Head of caudate nucleus (tissue), 42 donors: ENCODE data around the gene ATP8B3.
"Not testable (repeated sequence)": the region's sequence is repeated elsewhere in the genome, so short reads cannot be mapped to it uniquely, and the experiment has no call there.

Experiments used
- DNase-seq, 42 donors: peaks; one replicate each; pipeline versions ENCODE4 v3.0.0 to v3.0.0-alpha.2; 2020 to 2021; ENCODE audit warnings: mixed read lengths in 7 of 42
- intact Hi-C: fragments of 100-400 bp; cut with DNase I; formaldehyde crosslinking; loops from one replicate; pipeline ENCODE4 v1.15.0; 2022

Gene ATP8B3

GRCh38 chr19:1807695-1808394 is 4.2 kb downstream of the ATP8B3 start:
- intact Hi-C loops: no loop called here

GRCh38 chr19:1807030-1807694 is 4.9 kb downstream of the ATP8B3 start:
- intact Hi-C loops: no loop called here
- DNase-seq: no peak

More at GRCh38 chr19:1807695-1808394, 4.2 kb downstream of the ATP8B3 start:
- DNase-seq: no peak

DNA sequence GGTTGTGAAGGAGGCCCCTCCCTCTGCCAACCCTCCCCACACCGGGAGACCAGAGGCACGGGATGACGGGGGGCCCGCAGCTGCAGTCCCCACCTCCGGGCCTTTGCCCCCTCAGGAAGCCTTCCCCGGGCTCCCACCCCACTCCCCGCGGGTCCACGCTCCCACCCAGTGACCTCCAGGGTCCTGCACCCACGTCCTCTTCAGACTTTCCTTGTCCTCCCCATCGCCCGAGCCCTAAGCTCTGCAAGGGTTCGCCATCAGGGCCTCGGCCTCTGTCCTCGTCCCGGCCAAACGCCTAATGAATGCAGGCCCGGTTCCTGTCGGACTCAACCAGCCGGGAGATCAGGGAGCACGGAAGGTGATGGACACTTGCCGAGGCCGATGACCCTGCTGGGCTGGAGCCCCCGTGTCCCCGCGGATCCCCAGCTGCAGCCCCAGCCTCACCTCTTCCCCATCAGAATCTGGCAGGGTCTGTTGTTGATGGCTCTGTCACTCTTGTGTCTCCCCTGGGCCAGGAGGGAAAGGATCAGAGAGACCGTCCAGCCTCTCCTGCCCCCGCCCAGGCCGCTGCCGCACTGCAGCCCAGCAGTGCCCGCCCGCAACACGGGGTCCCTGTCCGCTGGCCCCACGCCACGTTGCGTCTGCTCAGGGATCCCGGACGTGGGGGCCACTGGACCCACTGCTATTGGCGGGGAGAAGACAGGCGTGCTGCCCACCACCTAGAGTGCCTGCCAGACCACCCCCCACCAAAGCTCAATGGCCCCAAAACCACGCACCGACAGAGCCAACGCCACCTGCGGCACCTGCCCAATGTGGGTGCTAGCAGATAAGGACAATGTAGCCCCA is 5.7 kb downstream of the ATP8B3 start:
- intact Hi-C loops: no loop called here
- DNase-seq: no peak

- no peak for DNase-seq
- intact Hi-C loops: no loop called here
Observed at GRCh38 chr19:1805401-1806183, 6.5 kb downstream of the ATP8B3 start.

GRCh38 chr19:1804858-1805257 is 7.2 kb downstream of the ATP8B3 start:
- intact Hi-C loops: no loop called here
- DNase-seq: no peak

DNA sequence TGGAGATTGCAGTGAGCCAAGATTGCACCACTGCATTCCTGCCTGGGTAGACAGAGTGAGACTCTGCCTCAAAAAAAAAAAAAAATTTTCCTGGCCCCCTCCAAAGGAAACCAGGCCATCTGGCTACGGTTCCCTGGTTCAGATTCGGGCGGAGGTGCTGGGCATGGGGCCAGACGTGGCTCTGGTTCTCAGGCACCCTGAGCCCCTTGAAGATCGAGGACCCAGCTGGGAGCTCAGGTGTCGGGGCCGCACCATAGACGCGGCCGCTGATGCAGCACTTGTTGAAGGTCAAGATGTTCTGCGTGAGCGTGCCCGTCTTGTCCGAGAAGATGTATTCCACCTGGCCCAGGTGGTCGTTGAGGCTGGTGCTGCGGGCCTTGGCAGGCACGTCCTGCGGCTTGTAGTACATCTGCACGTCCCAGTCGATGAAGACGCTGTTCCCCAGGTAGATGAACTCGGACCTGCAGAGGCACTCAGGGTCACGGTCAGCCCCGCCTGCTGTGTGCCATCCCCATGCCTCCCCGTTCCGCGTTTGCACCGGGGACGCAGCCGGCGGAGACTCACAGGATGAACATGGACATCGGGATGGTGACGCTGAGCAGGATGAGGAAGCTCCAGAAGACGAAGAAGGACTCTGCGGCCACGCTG is 12.3 kb downstream of the ATP8B3 start:
- intact Hi-C loops: no loop called here
- DNase-seq: no peak

GRCh38 chr19:1797313-1797712 is 14.8 kb downstream of the ATP8B3 start:
- DNase-seq, intact Hi-C loops: not testable (repeated sequence)

DNA sequence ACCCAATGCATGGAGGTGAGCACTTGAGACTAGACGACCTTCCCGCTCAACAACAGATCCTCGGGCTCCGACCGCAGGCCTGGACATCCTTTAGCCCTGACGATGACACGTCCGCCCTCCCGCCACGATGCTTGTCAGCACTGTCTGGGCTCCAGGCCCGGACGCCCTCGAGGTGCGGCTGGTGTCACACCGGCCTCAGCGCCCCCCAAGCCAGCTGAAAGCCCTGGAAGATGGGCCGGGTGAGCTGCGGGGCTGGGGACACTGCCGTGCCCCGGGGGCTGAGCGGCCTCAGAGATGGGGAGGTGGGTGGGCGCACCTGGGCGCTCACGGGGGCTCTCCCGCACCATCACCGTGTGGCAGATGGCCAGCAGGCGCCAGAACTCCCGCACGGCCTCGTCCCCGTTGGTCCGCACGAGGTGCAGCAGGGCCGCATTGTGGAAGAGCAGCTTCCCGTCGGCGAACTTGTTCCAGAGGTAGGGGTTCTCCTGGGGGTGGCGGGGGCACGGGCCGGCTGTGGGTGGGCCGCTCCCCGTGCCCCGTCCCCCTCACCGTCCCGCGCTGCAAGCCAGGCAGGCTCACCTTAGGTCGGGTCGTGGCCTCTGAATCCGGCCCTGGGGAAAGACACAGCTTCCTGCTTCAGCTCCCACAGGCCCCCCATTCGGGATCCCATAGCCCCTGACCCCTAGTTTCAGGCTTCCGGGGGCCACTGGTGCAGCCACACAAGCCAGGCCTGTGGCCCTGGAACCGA is 15.5 kb downstream of the ATP8B3 start:
- intact Hi-C loops: no loop called here
- DNase-seq: no peak

- intact Hi-C loops: no loop called here
- DNase-seq: no peak
Observed at GRCh38 chr19:1794424-1795172, 17.5 kb downstream of the ATP8B3 start.

DNA sequence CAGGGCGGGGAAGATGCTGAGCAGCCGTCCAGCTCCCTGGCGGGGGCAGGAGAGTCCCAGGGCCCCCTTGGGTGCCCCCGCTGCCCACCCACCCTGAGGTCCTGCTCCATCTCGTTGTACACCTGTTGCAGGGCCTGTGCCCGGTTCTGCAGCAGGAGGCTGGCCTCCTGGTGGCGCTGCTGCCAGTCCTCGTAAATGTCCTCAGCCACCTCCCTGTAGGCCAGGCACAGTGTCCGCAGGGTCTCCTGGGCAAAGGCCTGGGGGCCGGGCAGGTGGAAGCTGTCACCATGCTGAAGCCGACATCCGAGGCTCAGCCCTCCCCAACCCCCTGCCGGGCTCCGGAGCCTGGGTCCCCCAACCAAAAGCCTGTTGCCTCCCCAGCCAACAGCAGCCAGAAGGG is 20.2 kb downstream of the ATP8B3 start:
- intact Hi-C loops: no loop called here
- DNase-seq: no peak

GRCh38 chr19:1790054-1790792 is 21.9 kb downstream of the ATP8B3 start:
- intact Hi-C loops: no loop called here
- no peak for DNase-seq

DNA sequence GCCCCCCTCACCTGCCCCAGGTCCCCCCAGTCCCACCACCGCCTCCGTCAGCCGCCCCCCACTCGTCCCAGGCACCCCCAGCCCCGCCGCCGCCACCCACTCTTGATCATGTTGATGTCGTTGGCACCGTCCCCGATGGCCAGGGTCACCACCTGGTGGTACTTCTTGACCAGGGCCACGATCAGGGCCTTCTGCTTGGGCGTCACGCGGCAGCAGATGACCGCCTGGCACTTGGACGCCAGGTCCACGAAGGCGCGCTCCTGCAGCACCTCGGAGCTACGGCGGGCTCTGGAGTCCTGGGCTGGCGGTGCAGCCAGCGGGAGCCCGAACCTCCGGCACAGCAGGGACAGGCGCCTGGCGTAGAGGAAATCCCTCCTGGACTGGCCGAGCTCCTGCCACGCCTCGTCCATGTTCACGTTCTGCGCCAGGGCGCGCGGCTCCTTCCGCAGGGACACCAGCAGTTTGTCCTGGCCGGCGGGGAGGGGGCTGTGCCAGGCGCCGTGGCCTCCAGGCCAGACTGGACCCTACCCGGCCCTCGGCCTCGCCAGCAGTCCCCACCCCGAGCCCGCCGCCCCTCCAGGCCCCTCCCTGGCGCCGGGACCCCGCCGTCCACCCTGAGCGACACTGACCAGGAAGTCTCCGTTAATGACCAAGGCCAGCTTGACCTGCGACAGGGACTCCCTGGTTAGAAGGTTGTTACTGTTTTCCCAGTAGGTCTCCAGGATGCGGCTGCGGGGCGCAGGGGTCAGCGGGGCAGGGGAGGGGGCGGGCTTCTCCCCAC is 22.6 kb downstream of the ATP8B3 start:
- intact Hi-C loops: loop anchor here (10.0 kb wide), 1 partner anchor 125 kb away; no protein-coding TSS in a partner anchor

DNA sequence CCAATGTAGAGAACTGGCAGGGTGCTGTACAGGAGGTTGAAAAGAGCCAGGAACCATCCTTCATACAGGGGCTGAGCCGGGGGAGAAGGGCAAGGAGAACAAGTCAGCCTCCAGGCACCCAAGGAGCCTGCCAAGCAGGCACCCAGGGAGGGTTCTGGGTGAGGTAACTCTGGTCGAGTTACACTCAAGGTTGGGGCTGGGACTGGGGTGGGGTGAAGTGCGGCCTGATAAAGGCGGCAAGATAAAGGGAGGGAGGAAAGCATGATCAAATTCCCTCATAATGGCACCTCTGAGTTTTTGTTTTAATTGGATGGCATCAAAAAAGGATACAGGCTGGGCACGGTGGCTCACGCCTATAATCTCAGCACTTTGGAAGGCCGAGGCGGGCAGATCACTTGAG is 25.0 kb downstream of the ATP8B3 start:
- intact Hi-C loops: loop anchor here (10.0 kb wide), 1 partner anchor 122 kb away; no protein-coding TSS in a partner anchor
- no peak for DNase-seq

More for the DNA sequence above, 22.6 kb downstream of the ATP8B3 start:
- DNase-seq: no peak

- DNase-seq: no peak
- intact Hi-C loops: loop anchor here (10.0 kb wide), 1 partner anchor 122 kb away; no protein-coding TSS in a partner anchor
Observed at GRCh38 chr19:1786668-1787067, 25.4 kb downstream of the ATP8B3 start.

- intact Hi-C loops: loop anchor here (10.0 kb wide), 1 partner anchor 121 kb away; no protein-coding TSS in a partner anchor
- no peak for DNase-seq
Observed at GRCh38 chr19:1785310-1785709, 26.8 kb downstream of the ATP8B3 start.
